OCI-LY7 (cell line): ENCODE data around the gene ELK1. TPM values are rescaled to one million over a fixed set of nuclear protein-coding genes. Genes with fewer than 3 reads are reported as not detected.
A peak's percentile ranks its signal among the peaks of the same experiment; 100 is the strongest.

ENCODE experiments used
- BruUV-seq: library from RNA; stranded (reverse); fragments of 400-500 nt; replicated peaks from 2 replicates; lab custom pipeline; 2021; lab: Mats Ljungman, UMichigan
- CTCF ChIA-PET: fragments of 300-600 bp; sonication (Branson Sonifier 250); formaldehyde crosslinking; loops from one replicate; lab custom pipeline; 2022; ENCODE audit warnings: antibody characterized with exemption; ENCODE audit not compliant: unreplicated experiment; lab: Charles Lee
- POLR2A ChIA-PET: fragments of 300-600 bp; sonication (Branson Sonifier 250); formaldehyde crosslinking; loops from one replicate; lab custom pipeline; 2022; ENCODE audit warnings: antibody characterized with exemption; lab: Charles Lee
- DNase-seq: peaks from one replicate; pipeline ENCODE4 v3.0.0-alpha.2; 2015; ENCODE audit warnings: low spot score
- H2AFZ ChIP-seq: fragments of 200-600 bp; sonication (generic), shearing (Covaris generic); 2 replicates; pipeline ENCODE4 v1.6.1; 2014; ENCODE audit warnings: mild to moderate bottlenecking, antibody characterized with exemption, low read length, moderate library complexity
- H3K27ac ChIP-seq: fragments of 200-600 bp; sonication (generic); 2 replicates; pipeline ENCODE4 v1.5.1; 2014; ENCODE audit warnings: mixed run types, low read depth, mild to moderate bottlenecking, moderate library complexity, low read length, inconsistent platforms; ENCODE audit not compliant: poor library complexity, severe bottlenecking
- H3K36me3 ChIP-seq: fragments of 200-600 bp; sonication (generic); 2 replicates; pipeline ENCODE4 v1.6.1; 2014; ENCODE audit warnings: mild to moderate bottlenecking, antibody characterized with exemption, low read length, moderate library complexity, mixed read lengths; ENCODE audit not compliant: insufficient read depth
- H3K4me1 ChIP-seq: fragments of 200-600 bp; sonication (generic); 2 replicates; pipeline ENCODE4 v1.5.1; 2014; ENCODE audit warnings: mild to moderate bottlenecking, low read length; ENCODE audit not compliant: insufficient read depth, poor library complexity, severe bottlenecking
- H3K4me2 ChIP-seq: fragments of 200-600 bp; sonication (generic); 2 replicates; pipeline ENCODE4 v1.6.1; 2014; ENCODE audit warnings: mild to moderate bottlenecking, low read length
- H3K4me3 ChIP-seq: fragments of 200-600 bp; sonication (generic); 2 replicates; pipeline ENCODE4 v1.5.1; 2014; ENCODE audit warnings: mild to moderate bottlenecking, low read depth, low read length; ENCODE audit not compliant: poor library complexity, severe bottlenecking
- H3K79me2 ChIP-seq: fragments of 200-600 bp; sonication (generic); 2 replicates; pipeline ENCODE4 v1.6.1; 2016; ENCODE audit warnings: low read depth, mild to moderate bottlenecking, low read length, moderate library complexity, mixed read lengths; ENCODE audit not compliant: insufficient read depth
- H3K9me2 ChIP-seq: fragments of 200-600 bp; sonication (generic); 2 replicates; pipeline ENCODE4 v1.6.1; 2016; ENCODE audit warnings: mild to moderate bottlenecking, low read length, mixed read lengths; ENCODE audit not compliant: insufficient read depth
- H3K9me3 ChIP-seq: fragments of 200-600 bp; sonication (generic); 2 replicates; pipeline ENCODE4 v1.6.1; 2014; ENCODE audit warnings: mild to moderate bottlenecking, mixed run types, low read length, mixed read lengths
- H4K20me1 ChIP-seq: fragments of 200-600 bp; sonication (generic); 2 replicates; pipeline ENCODE4 v1.6.1; 2014; ENCODE audit warnings: mild to moderate bottlenecking, antibody characterized with exemption, low read length, moderate library complexity, mixed read lengths; ENCODE audit not compliant: insufficient read depth
- EZH2phosphoT487 ChIP-seq: fragments of 200-600 bp; sonication (generic); IDR thresholded peaks from 2 replicates; pipeline ENCODE4 v1.6.1; 2018; ENCODE audit warnings: low read depth, borderline replicate concordance, mild to moderate bottlenecking, mixed run types, antibody characterized with exemption, low read length, moderate library complexity, mixed read lengths
- intact Hi-C: fragments of 100-400 bp; cut with micrococcal nuclease; formaldehyde crosslinking; loops from one replicate; pipeline ENCODE4 v1.10.0; 2022; ENCODE audit not compliant: unreplicated experiment
- total RNA-seq, 2 experiments: library from RNA; depleted of rRNA in 1 of 2; stranded (reverse); fragments of >200 nt in 1 of 2; shearing (Covaris generic) in 1 of 2; gene quantifications; 2 replicates each; pipeline ENCODE4 v1.2.3, GENCODE V29; 2014 to 2022
- TF ChIP-seq, protein P1 (sequence below): fragments of 200-600 bp; sonication (generic); conservative IDR thresholded peaks from 2 replicates; pipeline ENCODE4 v1.5.1; 2014; ENCODE audit warnings: mild to moderate bottlenecking, antibody characterized with exemption, low read length, moderate library complexity, mixed read lengths

The ELK1 gene
- total RNA-seq, 2 experiments from 2014 or later, result 23.3 to 51.0 TPM

DNA sequence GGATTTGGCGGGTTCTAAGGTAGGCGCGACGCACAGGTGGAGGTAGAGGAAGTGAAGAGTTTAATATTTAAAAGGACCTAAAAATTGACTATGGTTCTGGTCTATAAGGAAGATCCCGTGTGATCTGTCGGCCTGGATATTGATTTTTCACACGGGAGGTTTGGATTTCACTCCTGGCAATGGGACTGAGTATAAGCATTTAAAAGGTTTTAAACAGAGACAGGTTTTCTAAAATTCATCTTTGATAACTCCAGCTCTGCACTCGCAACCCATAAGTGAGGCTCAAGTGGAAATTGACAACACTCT is 9.0 kb upstream of the ELK1 start:
- Histone ChIP-seq H3K4me2 (peak overlapping the region; percentile 73), H3K9me3 (no peaks in the 10 kb centered on the region), H3K79me2 (peaks cover 16% of the 10 kb centered on the region), H3K4me1 (peaks cover 16% of the 10 kb centered on the region), H3K4me3 (peak overlapping the region; percentile 94), H3K36me3 (peaks cover 36% of the 10 kb centered on the region), H3K9me2 (no peaks in the 10 kb centered on the region), H4K20me1 (no peaks in the 10 kb centered on the region), H2AFZ (peak overlapping the region; percentile 92), H3K27ac (peak overlapping the region; percentile 93)
- CTCF ChIA-PET, result no interaction called here
- TSS peak; percentile 93 for BruUV-seq
- TF ChIP-seq EZH2phosphoT487, result no peak
- TF ChIP-seq, protein P1, sequence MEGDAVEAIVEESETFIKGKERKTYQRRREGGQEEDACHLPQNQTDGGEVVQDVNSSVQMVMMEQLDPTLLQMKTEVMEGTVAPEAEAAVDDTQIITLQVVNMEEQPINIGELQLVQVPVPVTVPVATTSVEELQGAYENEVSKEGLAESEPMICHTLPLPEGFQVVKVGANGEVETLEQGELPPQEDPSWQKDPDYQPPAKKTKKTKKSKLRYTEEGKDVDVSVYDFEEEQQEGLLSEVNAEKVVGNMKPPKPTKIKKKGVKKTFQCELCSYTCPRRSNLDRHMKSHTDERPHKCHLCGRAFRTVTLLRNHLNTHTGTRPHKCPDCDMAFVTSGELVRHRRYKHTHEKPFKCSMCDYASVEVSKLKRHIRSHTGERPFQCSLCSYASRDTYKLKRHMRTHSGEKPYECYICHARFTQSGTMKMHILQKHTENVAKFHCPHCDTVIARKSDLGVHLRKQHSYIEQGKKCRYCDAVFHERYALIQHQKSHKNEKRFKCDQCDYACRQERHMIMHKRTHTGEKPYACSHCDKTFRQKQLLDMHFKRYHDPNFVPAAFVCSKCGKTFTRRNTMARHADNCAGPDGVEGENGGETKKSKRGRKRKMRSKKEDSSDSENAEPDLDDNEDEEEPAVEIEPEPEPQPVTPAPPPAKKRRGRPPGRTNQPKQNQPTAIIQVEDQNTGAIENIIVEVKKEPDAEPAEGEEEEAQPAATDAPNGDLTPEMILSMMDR, result no peak
- intact Hi-C loops, result loop anchor here (10.0 kb wide), 3 partner anchors 175 to 365 kb away; partner anchors contain the start of gene ZNF81
- POLR2A ChIA-PET, result no interaction called here
- DNase-seq, result no peak

GRCh38 chrX:47658684-47659420 is 8.5 kb upstream of the ELK1 start, which contains the start of gene UXT:
TSS of gene UXT (minus strand) at chrX:47659180. CDS start at chrX:47658927, 253 bp downstream.
- Histone ChIP-seq H3K27ac (peak within 1 kb of the TSS; percentile 93), H3K79me2 (peaks cover 16% of the 10 kb centered on the region), H3K4me2 (peak within 1 kb of the TSS; percentile 86), H3K9me2 (no peaks in the 10 kb centered on the region), H4K20me1 (no peaks in the 10 kb centered on the region), H3K9me3 (no peaks in the 10 kb centered on the region), H3K36me3 (peaks cover 41% of the 10 kb centered on the region), H3K4me1 (peaks cover 16% of the 10 kb centered on the region), H3K4me3 (peak within 1 kb of the TSS; percentile 94), H2AFZ (peak within 1 kb of the TSS; percentile 92)
- no peak for TF ChIP-seq EZH2phosphoT487
- TF ChIP-seq, protein P1, result no peak
- intact Hi-C loops, result loop anchor here (1.0 to 10.0 kb wide), 4 partner anchors 9 to 366 kb away; partner anchors contain the start of genes ELK1 and ZNF81
- ChIA-PET CTCF (no interaction called here), POLR2A (no interaction called here)
- BruUV-seq, result no TSS peak
- peak; percentile 94 for DNase-seq

DNA sequence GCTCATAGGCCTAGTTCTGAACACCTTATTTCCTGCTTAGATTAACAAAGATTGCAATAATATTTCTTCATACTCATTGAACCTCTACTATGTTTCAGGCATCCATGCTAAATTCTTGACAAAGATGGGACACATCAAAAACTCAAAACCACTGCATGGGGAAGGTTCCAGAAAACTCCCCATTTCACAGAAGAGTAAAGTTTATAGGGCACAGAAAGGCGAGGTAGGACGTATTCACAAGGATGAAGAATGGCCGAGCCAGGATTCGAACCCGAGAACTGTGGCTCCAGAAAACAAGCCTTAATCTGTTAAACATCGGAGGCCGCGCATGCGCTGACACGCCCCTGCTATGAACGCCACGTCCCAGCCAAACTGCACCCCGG is 7.9 kb upstream of the ELK1 start:
- H2AFZ ChIP-seq, result peak overlapping the region; percentile 58; the same call in 1 of the 2 replicates
- intact Hi-C loops, result loop anchor here (1.0 to 10.0 kb wide), 4 partner anchors 8 to 367 kb away; partner anchors contain the start of genes ELK1 and ZNF81
- DNase-seq, result no peak
- peaks cover 47% of the 10 kb centered on the region for H3K36me3 ChIP-seq
- no peaks in the 10 kb centered on the region for H3K9me3 ChIP-seq
- H3K4me3 ChIP-seq, result peak overlapping the region; percentile 94
- peak overlapping the region; percentile 93 for H3K27ac ChIP-seq
- no peak for TF ChIP-seq EZH2phosphoT487
- TF ChIP-seq, protein P1, result no peak
- no peaks in the 10 kb centered on the region for H3K9me2 ChIP-seq
- BruUV-seq, result no TSS peak
- H3K4me2 ChIP-seq, result peak overlapping the region; percentile 86
- peaks cover 16% of the 10 kb centered on the region for H3K4me1 ChIP-seq
- H3K79me2 ChIP-seq, result peaks cover 16% of the 10 kb centered on the region
- H4K20me1 ChIP-seq, result no peaks in the 10 kb centered on the region
- ChIA-PET POLR2A (no interaction called here), CTCF (no interaction called here)
